T-helper 2 cell treated with Interferon-gamma antibody and Interleukin-4, amounts not matched to agents 5 μg/mL and 100 μg/mL, for 36 hours (primary cell): ENCODE data around the gene FSTL1.
A peak's percentile ranks its signal among the peaks of the same experiment; 100 is the strongest.

Source experiments
- DNase-seq: peaks from one replicate; pipeline ENCODE4 v3.0.0; 2021; ENCODE audit warnings: low spot score
- H3K27ac Mint-ChIP-seq: one replicate; pipeline ENCODE4 v1.8.0; 2021; ENCODE audit warnings: mild to moderate bottlenecking, mixed read lengths
- H3K27me3 Mint-ChIP-seq: one replicate; pipeline ENCODE4 v1.8.0; 2021; ENCODE audit warnings: low read depth, mixed read lengths
- H3K36me3 Mint-ChIP-seq: one replicate; pipeline ENCODE4 v1.8.0; 2021; ENCODE audit warnings: low read depth, mixed read lengths
- H3K4me1 Mint-ChIP-seq: one replicate; pipeline ENCODE4 v1.8.0; 2021; ENCODE audit warnings: low read depth, mixed read lengths
- H3K4me3 Mint-ChIP-seq: one replicate; pipeline ENCODE4 v1.8.0; 2022; ENCODE audit warnings: mild to moderate bottlenecking, moderate library complexity, mixed read lengths
- H3K9me3 Mint-ChIP-seq: one replicate; pipeline ENCODE4 v1.8.0; 2021; ENCODE audit warnings: mixed read lengths

FSTL1 gene

GRCh38 chr3:120454076-120454689, 3.4 kb upstream of the FSTL1 start:
- H3K27me3 Mint-ChIP-seq, result peaks cover 40% of the 10 kb centered on the region

GRCh38 chr3:120452816-120453215, 2.0 kb upstream of the FSTL1 start:
- no peak overlapping the region for H3K27ac Mint-ChIP-seq
- DNase-seq, result no peak
- peaks cover 7% of the 10 kb centered on the region for H3K4me1 Mint-ChIP-seq
- no peaks in the 10 kb centered on the region for H3K9me3 Mint-ChIP-seq
- no peaks in the 10 kb centered on the region for H3K36me3 Mint-ChIP-seq
- peaks cover 48% of the 10 kb centered on the region for H3K27me3 Mint-ChIP-seq
- H3K4me3 Mint-ChIP-seq, result no peak overlapping the region

More at GRCh38 chr3:120454076-120454689, 3.4 kb upstream of the FSTL1 start:
- DNase-seq, result no peak
- H3K4me1 Mint-ChIP-seq, result peaks cover 7% of the 10 kb centered on the region
- no peaks in the 10 kb centered on the region for H3K36me3 Mint-ChIP-seq
- no peak overlapping the region for H3K4me3 Mint-ChIP-seq
- H3K27ac Mint-ChIP-seq, result no peak overlapping the region
- no peaks in the 10 kb centered on the region for H3K9me3 Mint-ChIP-seq

GRCh38 chr3:120451806-120452205, 1.0 kb upstream of the FSTL1 start:
- Mint-ChIP-seq H3K9me3 (no peaks in the 10 kb centered on the region), H3K4me3 (peak overlapping the region; percentile 69), H3K27ac (no peak overlapping the region), H3K36me3 (no peaks in the 10 kb centered on the region), H3K4me1 (peaks cover 7% of the 10 kb centered on the region), H3K27me3 (peaks cover 53% of the 10 kb centered on the region)
- no peak for DNase-seq

GRCh38 chr3:120451272-120451761, 525 bp upstream of the FSTL1 start:
- DNase-seq, result no peak
- no peak overlapping the region for H3K27ac Mint-ChIP-seq
- peaks cover 7% of the 10 kb centered on the region for H3K4me1 Mint-ChIP-seq
- peaks cover 57% of the 10 kb centered on the region for H3K27me3 Mint-ChIP-seq
- peak overlapping the region; percentile 69 for H3K4me3 Mint-ChIP-seq
- H3K36me3 Mint-ChIP-seq, result no peaks in the 10 kb centered on the region
- H3K9me3 Mint-ChIP-seq, result no peaks in the 10 kb centered on the region

- Mint-ChIP-seq H3K27ac (no peak overlapping the region), H3K9me3 (no peaks in the 10 kb centered on the region), H3K4me1 (peaks cover 7% of the 10 kb centered on the region), H3K4me3 (peak overlapping the region; percentile 80), H3K36me3 (no peaks in the 10 kb centered on the region), H3K27me3 (peaks cover 63% of the 10 kb centered on the region)
- DNase-seq, result no peak
Observed at GRCh38 chr3:120449701-120450599, 842 bp downstream of the FSTL1 start.

- no peak overlapping the region for H3K27ac Mint-ChIP-seq
Observed at GRCh38 chr3:120449251-120449650, 1.5 kb downstream of the FSTL1 start.

GRCh38 chr3:120448756-120449155, 2.0 kb downstream of the FSTL1 start:
- Mint-ChIP-seq H3K4me3 (no peak overlapping the region), H3K27me3 (peaks cover 60% of the 10 kb centered on the region), H3K27ac (no peak overlapping the region), H3K36me3 (no peaks in the 10 kb centered on the region), H3K9me3 (no peaks in the 10 kb centered on the region), H3K4me1 (peaks cover 7% of the 10 kb centered on the region)
- no peak for DNase-seq

More at GRCh38 chr3:120449251-120449650, 1.5 kb downstream of the FSTL1 start:
- peaks cover 7% of the 10 kb centered on the region for H3K4me1 Mint-ChIP-seq
- H3K36me3 Mint-ChIP-seq, result no peaks in the 10 kb centered on the region
- H3K27me3 Mint-ChIP-seq, result peaks cover 63% of the 10 kb centered on the region
- DNase-seq, result no peak
- H3K4me3 Mint-ChIP-seq, result no peak overlapping the region
- H3K9me3 Mint-ChIP-seq, result no peaks in the 10 kb centered on the region

GRCh38 chr3:120446891-120447668, 3.7 kb downstream of the FSTL1 start:
- Mint-ChIP-seq H3K9me3 (no peaks in the 10 kb centered on the region), H3K36me3 (no peaks in the 10 kb centered on the region), H3K27me3 (peaks cover 49% of the 10 kb centered on the region), H3K4me3 (no peak overlapping the region), H3K4me1 (peaks cover 7% of the 10 kb centered on the region), H3K27ac (no peak overlapping the region)
- DNase-seq, result no peak

- Mint-ChIP-seq H3K9me3 (no peaks in the 10 kb centered on the region), H3K27me3 (peaks cover 45% of the 10 kb centered on the region)
Observed at GRCh38 chr3:120445654-120446053, 5.1 kb downstream of the FSTL1 start.

GRCh38 chr3:120443626-120444123, 7.1 kb downstream of the FSTL1 start:
- Mint-ChIP-seq H3K36me3 (no peaks in the 10 kb centered on the region), H3K27ac (no peak overlapping the region), H3K4me3 (no peak overlapping the region), H3K9me3 (no peaks in the 10 kb centered on the region), H3K4me1 (no peaks in the 10 kb centered on the region), H3K27me3 (peaks cover 27% of the 10 kb centered on the region)
- DNase-seq, result no peak

More at GRCh38 chr3:120445654-120446053, 5.1 kb downstream of the FSTL1 start:
- H3K4me1 Mint-ChIP-seq, result peaks cover 7% of the 10 kb centered on the region
- no peak overlapping the region for H3K4me3 Mint-ChIP-seq
- H3K27ac Mint-ChIP-seq, result no peak overlapping the region
- H3K36me3 Mint-ChIP-seq, result no peaks in the 10 kb centered on the region
- no peak for DNase-seq

GRCh38 chr3:120442975-120443517, 7.7 kb downstream of the FSTL1 start:
- H3K36me3 Mint-ChIP-seq, result no peaks in the 10 kb centered on the region
- H3K27me3 Mint-ChIP-seq, result peaks cover 24% of the 10 kb centered on the region
- no peak overlapping the region for H3K27ac Mint-ChIP-seq
- no peaks in the 10 kb centered on the region for H3K9me3 Mint-ChIP-seq
- H3K4me1 Mint-ChIP-seq, result no peaks in the 10 kb centered on the region
- no peak for DNase-seq
- H3K4me3 Mint-ChIP-seq, result no peak overlapping the region

GRCh38 chr3:120441776-120442175, 9.0 kb downstream of the FSTL1 start:
- H3K27me3 Mint-ChIP-seq, result peaks cover 18% of the 10 kb centered on the region
- no peaks in the 10 kb centered on the region for H3K9me3 Mint-ChIP-seq
- no peak for DNase-seq
- H3K4me1 Mint-ChIP-seq, result no peaks in the 10 kb centered on the region
- no peak overlapping the region for H3K4me3 Mint-ChIP-seq
- H3K27ac Mint-ChIP-seq, result no peak overlapping the region
- no peaks in the 10 kb centered on the region for H3K36me3 Mint-ChIP-seq

- no peak for DNase-seq
- H3K9me3 Mint-ChIP-seq, result no peaks in the 10 kb centered on the region
- no peaks in the 10 kb centered on the region for H3K36me3 Mint-ChIP-seq
- no peak overlapping the region for H3K4me3 Mint-ChIP-seq
- no peaks in the 10 kb centered on the region for H3K4me1 Mint-ChIP-seq
- H3K27ac Mint-ChIP-seq, result no peak overlapping the region
- peaks cover 11% of the 10 kb centered on the region for H3K27me3 Mint-ChIP-seq
Observed at GRCh38 chr3:120440762-120441161, 10.0 kb downstream of the FSTL1 start.
